GM12878 (cell line): Measurements from ENCODE around the gene SLC25A28. TPM values are rescaled to one million over a fixed set of nuclear protein-coding genes. Genes with fewer than 3 reads are reported as not detected.

ENCODE experiments used
- ATAC-seq: fragments of 200-7000 bp; cut with Tn5 transposase; 3 replicates; pipeline ENCODE4 v1.9.1; 2020; ENCODE audit warnings: mild to moderate bottlenecking, moderate library complexity
- BruUV-seq: library from RNA; stranded (reverse); fragments of 400-500 nt; replicated peaks from 2 replicates; lab custom pipeline; 2021; lab: Mats Ljungman, UMichigan
- CTCF ChIA-PET: fragments of 300-600 bp; sonication (Branson Sonifier 250); formaldehyde crosslinking; extraction: SDS; loops from one replicate; lab custom pipeline; 2021; ENCODE audit warnings: inconsistent platforms; lab: Yijun Ruan, JAX
- POLR2A ChIA-PET: fragments of 350-600 bp; formaldehyde crosslinking; extraction: SDS; loops from one replicate; lab custom pipeline; 2021; ENCODE audit warnings: inconsistent platforms; lab: Charles Lee
- RAD21 ChIA-PET: fragments of 300-600 bp; sonication (Branson Sonifier 250); formaldehyde crosslinking; loops from one replicate; lab custom pipeline; 2023; ENCODE audit warnings: antibody characterized with exemption; ENCODE audit not compliant: unreplicated experiment; lab: Charles Lee
- SMC1A ChIA-PET: fragments of 300-600 bp; sonication (Branson Sonifier 250); formaldehyde crosslinking; loops from one replicate; lab custom pipeline; 2023; ENCODE audit not compliant: unreplicated experiment, uncharacterized antibody; lab: Charles Lee
- DNase-seq: peaks from one replicate; pipeline ENCODE4 v3.0.0-alpha.2; 2011; ENCODE audit warnings: low read depth, low spot score
- FAIRE-seq: peaks from 3 replicates; lab custom pipeline; 2011; peaks lifted over from hg19 to GRCh38; lab: Jason Lieb, UNC
- H2AFZ ChIP-seq: 2 replicates; pipeline ENCODE4 v1.6.0; 2011; ENCODE audit warnings: low read depth, low read length, control low read depth; ENCODE audit not compliant: control insufficient read depth
- H3K27ac ChIP-seq: 2 replicates; pipeline ENCODE4 v1.5.1; 2011; ENCODE audit warnings: control low read depth; ENCODE audit not compliant: control insufficient read depth, insufficient read depth
- H3K27me3 ChIP-seq, 2 experiments: replicated peaks in 1 of 2; 2 replicates each; pipeline versions ENCODE4 v1.6.0 to v1.6.1; 2011; ENCODE audit warnings: low read length in 1 of 2; ENCODE audit not compliant: control insufficient read depth in 2 of 2, insufficient read depth in 2 of 2
- H3K36me3 ChIP-seq, 2 experiments: 2 replicates each; pipeline ENCODE4 v1.5.1; 2011; ENCODE audit warnings: low read length in 1 of 2; ENCODE audit not compliant: control insufficient read depth in 2 of 2, insufficient read depth in 2 of 2
- H3K4me1 ChIP-seq: 2 replicates; pipeline ENCODE4 v1.6.1; 2011; ENCODE audit warnings: mild to moderate bottlenecking, low read length, moderate library complexity, mixed read lengths; ENCODE audit not compliant: control insufficient read depth, insufficient read depth
- H3K4me2 ChIP-seq: 2 replicates; pipeline ENCODE4 v1.6.0; 2011; ENCODE audit warnings: control low read depth; ENCODE audit not compliant: control insufficient read depth, insufficient read depth
- H3K4me3 ChIP-seq: fragments of 200-600 bp; sonication (generic); 2 replicates; pipeline ENCODE4 v1.5.1; 2016
- H3K79me2 ChIP-seq: 2 replicates; pipeline ENCODE4 v1.6.0; 2011; ENCODE audit warnings: low read length; ENCODE audit not compliant: control insufficient read depth, insufficient read depth
- H3K9ac ChIP-seq: 2 replicates; pipeline ENCODE4 v1.8.0; 2011; ENCODE audit warnings: low read length, control low read depth, mixed read lengths; ENCODE audit not compliant: control insufficient read depth, insufficient read depth
- H3K9me3 ChIP-seq: replicated peaks from 3 replicates; pipeline ENCODE4 v1.5.1; 2011; ENCODE audit warnings: mild to moderate bottlenecking, low read length; ENCODE audit not compliant: control insufficient read depth, insufficient read depth
- H4K20me1 ChIP-seq: 2 replicates; pipeline ENCODE4 v1.6.0; 2011; ENCODE audit not compliant: control insufficient read depth, insufficient read depth
- ATF2 ChIP-seq: IDR thresholded peaks from 2 replicates; pipeline ENCODE4 v1.6.1; 2012; ENCODE audit warnings: low read length, inconsistent platforms
- IRF4 ChIP-seq: IDR thresholded peaks from 2 replicates; pipeline ENCODE4 v1.6.1; 2011; ENCODE audit warnings: low read depth, low read length
- JUNB ChIP-seq: IDR thresholded peaks from 2 replicates; pipeline ENCODE4 v1.6.1; 2016; ENCODE audit warnings: antibody characterized with exemption, mild to moderate bottlenecking
- MTA2 ChIP-seq: fragments of 450-650 bp; IDR thresholded peaks from 2 replicates; pipeline ENCODE4 v1.6.1; 2016; ENCODE audit warnings: low read depth, mild to moderate bottlenecking, moderate library complexity
- RUNX3 ChIP-seq: IDR thresholded peaks from 2 replicates; pipeline ENCODE4 v1.6.1; 2012; ENCODE audit warnings: low read length, inconsistent platforms
- ZBED1 ChIP-seq: IDR thresholded peaks from 2 replicates; pipeline ENCODE4 v1.6.1; 2016; ENCODE audit warnings: borderline replicate concordance
- WGBS: methylation state at CpG from one replicate; pipeline ENCODE4 v1.1.6; 2016; ENCODE audit warnings: low lambda C conversion rate; ENCODE audit not compliant: insufficient replicate concordance, insufficient coverage; ENCODE audit errors: missing lambda C conversion rate; 5-methylcytosine and 5-hydroxymethylcytosine counted together
- in situ Hi-C: fragments of 300-500 bp; cut with MboI; formaldehyde crosslinking; loops from 9 replicates; pipeline ENCODE4 v1.14.3; 2018; ENCODE audit warnings: mixed read lengths
- intact Hi-C: fragments of 100-400 bp; cut with micrococcal nuclease; formaldehyde crosslinking; loops from one replicate; pipeline ENCODE4 v1.14.2; 2022; ENCODE audit not compliant: unreplicated experiment
- polyA plus RNA-seq, 11 experiments: library from polyadenylated mRNA; depleted of rRNA in 4 of 11; unstranded in 6 of 11; stranded (reverse) in 5 of 11; fragments of >200 nt; fragmentation: Nextera tagmentation in 4 of 11; fragmentation: Illumina TruSeq in 1 of 11; extraction: Ambion mirVana in 4 of 11; extraction: Trizol in 1 of 11; gene quantifications; 1 replicate in 1 of 11; 2 replicates in 10 of 11; pipeline versions ENCODE4 v1.2.1 to v1.2.3, GENCODE V29; 2011 to 2016; ENCODE audit warnings: inconsistent platforms in 2 of 11, missing spikeins in 2 of 11, low read depth in 1 of 11
- total RNA-seq, 4 experiments: library from RNA; depleted of rRNA in 3 of 4; stranded (reverse); fragments of >200 nt in 3 of 4; fragmentation: Illumina TruSeq in 1 of 4; extraction: Trizol in 1 of 4; gene quantifications; 2 replicates each; pipeline versions ENCODE4 v1.2.1 to v1.2.3, GENCODE V29; 2013 to 2021

The SLC25A28 gene
- total and polyA plus RNA-seq, 10 of the 15 experiments (the other 5 are each of a cell fraction or from before 2014, with no cell fraction given): 7.5 to 47.8 (median 24.9) TPM

GRCh38 chr10:99629625-99629978 is 9.4 kb upstream of the SLC25A28 start:
- FAIRE-seq: no peak
- 0 out of 2 replicates have a peak, but pooled peaks have one; percentile 4 for TF ChIP-seq ZBED1
- TF ChIP-seq MTA2: peak; percentile 15; the same call in 1 of the 2 replicates
- peak; percentile 46; the same call in 1 of the 2 replicates for TF ChIP-seq IRF4
- TF ChIP-seq JUNB: peak; percentile 72
- peak; percentile 59 for TF ChIP-seq RUNX3
- TF ChIP-seq ATF2: no peak
- TF ChIP-seq, all 136 proteins: peak for 5
- no peaks in the 10 kb centered on the region for H3K36me3 ChIP-seq
- POLR2A ChIA-PET: no interaction called here
- no peak overlapping the region for H3K9ac ChIP-seq
- no peaks in the 10 kb centered on the region for H3K27me3 ChIP-seq
- H3K4me3 ChIP-seq: no peak overlapping the region
- WGBS: 4% methylated on average over 2 of the region's 3 CpGs
- no peaks in the 10 kb centered on the region for H3K79me2 ChIP-seq
- H3K27ac ChIP-seq: no peak overlapping the region
- RAD21 ChIA-PET: interaction anchor here (0.9 to 1.5 kb wide), 2 partner anchors 10 to 82 kb away, joined by 3 to 4 read pairs; no protein-coding TSS in a partner anchor
- H3K4me1 ChIP-seq: peaks cover 7% of the 10 kb centered on the region
- CTCF ChIA-PET: interaction anchor here (0.6 to 3.5 kb wide), 7 partner anchors 11 to 193 kb away, joined by 3 to 34 read pairs (median 4); partner anchors contain the start of gene ENTPD7
- H3K9me3 ChIP-seq: no peaks in the 10 kb centered on the region
- BruUV-seq: no TSS peak
- ATAC-seq (peak; percentile 90), DNase-seq (no peak)
- H4K20me1 ChIP-seq: no peaks in the 10 kb centered on the region
- no peak overlapping the region; the same call in 1 of the 2 replicates for H3K4me2 ChIP-seq
- no peak overlapping the region for H2AFZ ChIP-seq
- in situ Hi-C loops: loop anchor here (5.0 kb wide), 1 partner anchor 83 kb away; no protein-coding TSS in a partner anchor
- intact Hi-C loops: no loop called here
- SMC1A ChIA-PET: interaction anchor here (1.0 to 1.4 kb wide), 3 partner anchors 12 to 83 kb away, joined by 3 to 5 read pairs (median 4); no protein-coding TSS in a partner anchor
